H1 (cell line): ENCODE measurements around the gene CUL4B. TPM values are rescaled to one million over a fixed set of nuclear protein-coding genes. Genes with fewer than 3 reads are reported as not detected.

ENCODE experiments used
- CTCF ChIA-PET: fragments of 300-600 bp; sonication (Branson Sonifier 250); formaldehyde crosslinking; loops from one replicate; lab custom pipeline; 2021; ENCODE audit not compliant: partially characterized antibody; lab: Charles Lee
- POLR2A ChIA-PET: fragments of 300-600 bp; sonication (Branson Sonifier 250); formaldehyde crosslinking; loops from one replicate; lab custom pipeline; 2021; ENCODE audit warnings: inconsistent platforms; ENCODE audit not compliant: partially characterized antibody; lab: Charles Lee
- DNase-seq, 2 experiments: peaks; one replicate each; pipeline versions ENCODE4 v3.0.0 to v3.0.0-alpha.2; 2010 to 2022; ENCODE audit warnings: low spot score in 2 of 2, low read depth in 1 of 2, mixed read lengths in 1 of 2
- FAIRE-seq: peaks from 2 replicates; lab custom pipeline; 2011; peaks lifted over from hg19 to GRCh38; lab: Jason Lieb, UNC
- H2AFZ ChIP-seq: 2 replicates; pipeline ENCODE4 v1.8.1; 2012; ENCODE audit warnings: low read length, inconsistent platforms
- H2AK5ac ChIP-seq: 2 replicates; pipeline ENCODE4 v1.6.1; 2013; ENCODE audit warnings: low read depth, low read length
- H2BK120ac ChIP-seq: replicated peaks from 2 replicates; pipeline ENCODE3; 2013; ENCODE audit warnings: low read depth, low read length, inconsistent platforms
- H2BK12ac ChIP-seq: 2 replicates; pipeline ENCODE4 v1.6.1; 2013; ENCODE audit warnings: low read depth, low read length
- H2BK15ac ChIP-seq: 2 replicates; pipeline ENCODE4 v1.6.1; 2013; ENCODE audit warnings: low read length
- H2BK20ac ChIP-seq: 2 replicates; pipeline ENCODE4 v1.6.1; 2013; ENCODE audit warnings: low read length
- H2BK5ac ChIP-seq: 2 replicates; pipeline ENCODE4 v1.6.1; 2013; ENCODE audit warnings: low read depth, low read length
- H3K14ac ChIP-seq: 2 replicates; pipeline ENCODE4 v1.6.1; 2013; ENCODE audit warnings: inconsistent platforms; ENCODE audit not compliant: insufficient read length
- H3K18ac ChIP-seq: 2 replicates; pipeline ENCODE4 v1.6.1; 2013; ENCODE audit warnings: low read length; ENCODE audit errors: extremely low read depth
- H3K23ac ChIP-seq: 2 replicates; pipeline ENCODE4 v1.6.1; 2013; ENCODE audit warnings: inconsistent platforms; ENCODE audit not compliant: insufficient read length
- H3K23me2 ChIP-seq: 2 replicates; pipeline ENCODE4 v1.6.1; 2013; ENCODE audit warnings: low read depth, low read length
- H3K27ac ChIP-seq: 2 replicates; pipeline ENCODE4 v1.6.1; 2011; ENCODE audit warnings: low read depth, low read length, inconsistent platforms
- H3K27me3 ChIP-seq, 4 experiments: replicated peaks in 1 of 4; 1 replicate in 1 of 4; 2 replicates in 3 of 4; pipeline versions ENCODE4 v1.6.1 to v1.8.1; 2011 to 2013; ENCODE audit warnings: low read length in 3 of 4, mild to moderate bottlenecking in 3 of 4, inconsistent platforms in 2 of 4, mixed read lengths in 2 of 4, moderate library complexity in 1 of 4; ENCODE audit not compliant: control insufficient read depth in 3 of 4, insufficient read depth in 3 of 4; ENCODE audit errors: extremely low read depth in 1 of 4
- H3K36me3 ChIP-seq, 4 experiments: 2 replicates each; pipeline versions ENCODE4 v1.6.1 to v1.8.1; 2011 to 2013; ENCODE audit warnings: mild to moderate bottlenecking in 4 of 4, low read length in 3 of 4, moderate library complexity in 2 of 4, control low read depth in 1 of 4, inconsistent platforms in 1 of 4; ENCODE audit not compliant: insufficient read depth in 4 of 4, control insufficient read depth in 2 of 4
- H3K4ac ChIP-seq: replicated peaks from 2 replicates; pipeline ENCODE3; 2013; ENCODE audit warnings: low read length, low read depth, mixed read lengths, inconsistent platforms; ENCODE audit not compliant: insufficient read length
- H3K4me1 ChIP-seq, 4 experiments: replicated peaks in 1 of 4; 1 replicate in 1 of 4; 2 replicates in 3 of 4; pipeline versions ENCODE4 v1.6.1 to v1.8.1; 2011 to 2013; ENCODE audit warnings: low read length in 3 of 4, inconsistent platforms in 2 of 4, mixed read lengths in 1 of 4; ENCODE audit not compliant: insufficient read depth in 4 of 4, control insufficient read depth in 3 of 4
- H3K4me2 ChIP-seq, 2 experiments: 2 replicates each; pipeline versions ENCODE4 v1.6.1 to v1.8.1; 2011 to 2013; ENCODE audit warnings: low read depth in 2 of 2, low read length in 2 of 2, control low read depth in 1 of 2, inconsistent platforms in 1 of 2, mild to moderate bottlenecking in 1 of 2; ENCODE audit not compliant: insufficient read depth in 1 of 2
- H3K4me3 ChIP-seq, 4 experiments: fragments of 200-600, 300-600 bp in 1 of 4; sonication (generic), shearing (Covaris generic), sonication (Bioruptor Twin) in 1 of 4; 2 replicates each; pipeline versions ENCODE4 v1.5.1 to v1.8.1; 2011 to 2016; ENCODE audit warnings: low read length in 4 of 4, low read depth in 3 of 4, control low read depth in 2 of 4, inconsistent platforms in 2 of 4, mild to moderate bottlenecking in 2 of 4, mixed read lengths in 1 of 4, moderate library complexity in 1 of 4; ENCODE audit not compliant: insufficient read depth in 2 of 4; ENCODE audit errors: extremely low read depth in 1 of 4
- H3K56ac ChIP-seq: replicated peaks from 2 replicates; pipeline ENCODE3; 2013; ENCODE audit warnings: low read depth, mild to moderate bottlenecking, mixed read lengths, low read length, inconsistent platforms; ENCODE audit not compliant: insufficient read length
- H3K79me1 ChIP-seq: 2 replicates; pipeline ENCODE4 v1.6.1; 2013; ENCODE audit warnings: low read depth, low read length, control low read depth
- H3K79me2 ChIP-seq, 2 experiments: 2 replicates each; pipeline versions ENCODE4 v1.6.1 to v1.8.1; 2012 to 2013; ENCODE audit warnings: low read length in 2 of 2, mild to moderate bottlenecking in 2 of 2, inconsistent platforms in 1 of 2; ENCODE audit not compliant: insufficient read depth in 2 of 2, control insufficient read depth in 1 of 2
- H3K9ac ChIP-seq, 4 experiments: replicated peaks in 1 of 4; 1 replicate in 1 of 4; 2 replicates in 3 of 4; pipeline versions ENCODE4 v1.6.1 to v1.8.1; 2011 to 2013; ENCODE audit warnings: low read depth in 3 of 4, low read length in 3 of 4, control low read depth in 2 of 4, mild to moderate bottlenecking in 2 of 4, moderate library complexity in 2 of 4, inconsistent platforms in 1 of 4; ENCODE audit errors: extremely low read depth in 1 of 4
- H3K9me3 ChIP-seq, 2 experiments: 2 replicates each; pipeline versions ENCODE4 v1.6.1 to v1.8.1; 2012 to 2013; ENCODE audit warnings: mild to moderate bottlenecking in 2 of 2, moderate library complexity in 2 of 2, control low read depth in 1 of 2, inconsistent platforms in 1 of 2, low read depth in 1 of 2, low read length in 1 of 2, mixed read lengths in 1 of 2; ENCODE audit not compliant: insufficient read depth in 2 of 2
- H4K20me1 ChIP-seq, 2 experiments: replicated peaks in 1 of 2; 2 replicates each; pipeline versions ENCODE3 to v1.8.1; 2011 to 2013; ENCODE audit warnings: inconsistent platforms in 2 of 2, low read length in 2 of 2, mild to moderate bottlenecking in 1 of 2; ENCODE audit not compliant: insufficient read depth in 2 of 2, control insufficient read depth in 1 of 2
- H4K5ac ChIP-seq: 2 replicates; pipeline ENCODE4 v1.6.1; 2013; ENCODE audit warnings: low read length, low read depth, mixed read lengths, inconsistent platforms; ENCODE audit not compliant: insufficient read length
- H4K8ac ChIP-seq: 2 replicates; pipeline ENCODE4 v1.8.0; 2013; ENCODE audit warnings: mild to moderate bottlenecking, moderate library complexity, low read length, inconsistent platforms; ENCODE audit not compliant: insufficient read depth; ENCODE audit errors: extremely low read depth
- H4K91ac ChIP-seq: replicated peaks from 2 replicates; pipeline ENCODE3; 2013; ENCODE audit warnings: low read length, mixed read lengths, inconsistent platforms; ENCODE audit not compliant: insufficient read length
- CREB1 ChIP-seq: IDR thresholded peaks from 2 replicates; pipeline ENCODE4 v1.6.1; 2012; ENCODE audit warnings: inconsistent platforms
- POLR2A ChIP-seq, 2 experiments: IDR thresholded peaks; 1 replicate in 1 of 2; 2 replicates in 1 of 2; pipeline ENCODE4 v1.6.1; 2011; ENCODE audit warnings: low read depth in 2 of 2, low read length in 2 of 2, mild to moderate bottlenecking in 2 of 2; ENCODE audit errors: control extremely low read depth in 1 of 2
- POU5F1 ChIP-seq: IDR thresholded peaks from 2 replicates; pipeline ENCODE4 v1.6.1; 2011; ENCODE audit warnings: low read depth, mild to moderate bottlenecking, low read length, moderate library complexity
- SAP30 ChIP-seq: fragments of 300-600 bp; sonication (generic); IDR thresholded peaks from 2 replicates; pipeline ENCODE4 v1.7.1; 2012; ENCODE audit warnings: low read length, moderate library complexity, mild to moderate bottlenecking, inconsistent platforms; ENCODE audit not compliant: insufficient read depth, insufficient replicate concordance
- WGBS, 2 experiments: shearing (Covaris generic) in 1 of 2; methylation state at CpG; one replicate each; pipeline versions ENCODE4 v1.1.6 to v1.1.7; 2013 to 2015; ENCODE audit warnings: low lambda C conversion rate in 2 of 2, mixed read lengths in 2 of 2, inconsistent platforms in 1 of 2, low coverage in 1 of 2, missing lambda C conversion rate in 1 of 2; ENCODE audit not compliant: insufficient replicate concordance in 2 of 2, insufficient coverage in 1 of 2, insufficient read length in 1 of 2; ENCODE audit errors: extremely low coverage in 1 of 2, missing lambda C conversion rate in 1 of 2; 5-methylcytosine and 5-hydroxymethylcytosine counted together
- polyA plus RNA-seq, 7 experiments: library from polyadenylated mRNA; depleted of rRNA in 3 of 7; stranded (reverse) in 5 of 7; unstranded in 2 of 7; fragments of >200 nt in 5 of 7; fragments of 200-250 nt in 2 of 7; gene quantifications; 1 replicate in 5 of 7; 2 replicates in 1 of 7; 4 replicates in 1 of 7; pipeline versions ENCODE4 v1.2.1 to v1.2.3, GENCODE V29; 2011 to 2013; ENCODE audit warnings: missing spikeins in 2 of 7, mixed read lengths in 2 of 7
- total RNA-seq: library from RNA; stranded (reverse); fragmentation: NEBNext Ultra II Directional; extraction: Animal tissue kit (Norgen Biotek cat#: 25700); gene quantifications from 2 replicates; pipeline ENCODE4 v1.2.1, GENCODE V29; 2021

The CUL4B gene
- total and polyA plus RNA-seq, 2 of the 8 experiments (the other 6 are each of a cell fraction or from before 2014, with no cell fraction given), result 11.7 to 44.0 TPM

DNA sequence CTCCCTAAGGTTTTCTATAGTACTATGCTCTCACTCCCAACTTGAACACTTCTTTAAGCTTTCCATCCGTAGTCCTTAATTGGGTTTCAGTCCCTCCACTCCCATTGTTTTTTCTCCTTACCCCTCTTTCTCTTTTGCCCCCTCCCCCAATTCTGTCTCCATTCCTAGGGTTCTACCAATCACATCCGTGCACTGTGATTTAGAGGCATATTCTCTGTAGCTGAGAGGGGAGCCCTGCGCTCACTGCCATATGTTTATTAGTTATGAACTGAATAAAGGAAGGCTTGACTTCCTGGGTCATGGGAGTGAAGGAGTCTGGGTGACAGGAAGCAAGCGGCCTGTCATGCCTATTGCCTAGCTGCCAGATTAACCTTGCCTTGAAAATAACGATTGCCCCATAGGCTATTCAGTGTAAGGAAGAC lies 43.6 kb upstream of the CUL4B start:
- Histone ChIP-seq H2BK15ac (no peak overlapping the region), H3K4me3 (peak overlapping the region; percentile 74 to 91 (median 82)), H4K8ac (no peak overlapping the region), H3K4me2 (peak overlapping the region; percentile 73 to 77), H3K23me2 (no peaks in the 10 kb centered on the region), H4K5ac (no peak overlapping the region), H3K18ac (no peak overlapping the region), H3K79me1 (no peaks in the 10 kb centered on the region), H3K36me3 (peaks cover 0 to 6% (median 0%) of the 10 kb centered on the region in 4 experiments; a peak in 1 of 8 replicates), H3K9ac (peak overlapping the region in 3 of 4 experiments; percentile 20 to 86 (median 78); a peak in 4 of 7 replicates), H3K14ac (no peak overlapping the region), H4K20me1 (no peaks in the 10 kb centered on the region), H2AK5ac (no peak overlapping the region), H3K9me3 (no peaks in the 10 kb centered on the region), H2BK5ac (no peak overlapping the region), H3K27ac (no peak overlapping the region), H2BK120ac (no peak overlapping the region), H3K27me3 (no peaks in the 10 kb centered on the region), H3K4ac (no peak overlapping the region), H3K56ac (no peak overlapping the region), H3K23ac (no peak overlapping the region), H4K91ac (no peak overlapping the region), H2BK12ac (no peak overlapping the region; the same call in 1 of the 2 replicates), H3K79me2 (peaks cover 0 to 16% of the 10 kb centered on the region in 2 experiments; a peak in 2 of 4 replicates), H2BK20ac (no peak overlapping the region), H3K4me1 (no peaks in the 10 kb centered on the region), H2AFZ (no peak overlapping the region)
- ChIA-PET CTCF (no interaction called here), POLR2A (interaction anchor here (1.7 kb wide), 1 partner anchor 43 kb away, joined by 10 read pairs; the partner anchor contains the start of gene CUL4B)
- 18% methylated on average over 4 of the region's 5 CpGs; no CpG with 5 or more reads in 1 of the 2 experiments for WGBS, 2 experiments
- no peak for TF ChIP-seq POLR2A (IDR thresholded peaks at IDR 0.05; ENCODE audit: control extremely low read depth in 1 of 2, low read depth in 2 of 2, low read length in 2 of 2)
- no peak for TF ChIP-seq CREB1
- peak; percentile 14 for TF ChIP-seq SAP30
- no peak for TF ChIP-seq POU5F1
- FAIRE-seq, result no peak
- DNase-seq, result no peak
